GM19099 (cell line): Measurements from ENCODE around the gene GALNTL6.

Experiments
- POLR2A ChIP-seq: IDR thresholded peaks from 3 replicates; pipeline ENCODE4 v1.6.1; 2011; ENCODE audit warnings: low read depth; ENCODE audit not compliant: insufficient read length; ENCODE audit errors: extremely low read depth

GALNTL6 gene

DNA sequence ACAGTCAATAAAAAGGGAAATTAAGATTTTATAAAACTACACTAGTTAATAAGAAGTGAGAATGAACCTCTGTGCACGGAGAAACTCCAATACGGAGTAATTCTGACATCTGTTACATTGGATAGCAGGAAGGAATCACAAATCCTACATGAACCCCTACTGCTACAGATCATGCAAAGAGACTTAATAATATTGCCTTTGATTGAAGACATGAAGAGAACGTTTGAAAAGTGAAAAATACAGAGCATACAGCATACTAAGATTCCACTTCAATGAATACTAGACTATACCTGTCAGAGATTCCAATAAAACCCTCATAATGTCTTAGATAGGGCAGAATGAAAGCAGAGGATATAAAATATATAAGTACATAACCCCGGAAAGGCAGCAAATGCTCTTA is 995.0 kb downstream of the GALNTL6 start:
- no peak for TF ChIP-seq POLR2A

DNA sequence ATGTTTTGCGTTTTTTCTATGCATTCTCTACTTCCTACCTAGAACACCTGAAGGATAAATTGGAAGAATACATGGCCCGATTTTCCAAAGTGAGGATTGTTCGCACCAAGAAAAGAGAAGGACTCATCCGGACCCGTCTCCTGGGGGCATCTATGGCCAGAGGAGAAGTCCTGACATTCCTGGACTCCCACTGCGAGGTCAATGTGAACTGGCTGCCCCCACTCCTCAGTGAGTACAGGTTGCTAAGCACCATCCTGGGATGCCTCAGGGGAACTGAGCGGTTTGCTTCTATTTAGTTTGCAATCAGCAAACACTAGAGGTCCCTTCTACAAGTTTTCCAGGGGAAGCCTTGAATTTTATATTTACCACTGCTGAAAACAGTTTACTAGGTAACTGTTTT is 996.1 kb downstream of the GALNTL6 start:
- TF ChIP-seq POLR2A, result no peak

DNA sequence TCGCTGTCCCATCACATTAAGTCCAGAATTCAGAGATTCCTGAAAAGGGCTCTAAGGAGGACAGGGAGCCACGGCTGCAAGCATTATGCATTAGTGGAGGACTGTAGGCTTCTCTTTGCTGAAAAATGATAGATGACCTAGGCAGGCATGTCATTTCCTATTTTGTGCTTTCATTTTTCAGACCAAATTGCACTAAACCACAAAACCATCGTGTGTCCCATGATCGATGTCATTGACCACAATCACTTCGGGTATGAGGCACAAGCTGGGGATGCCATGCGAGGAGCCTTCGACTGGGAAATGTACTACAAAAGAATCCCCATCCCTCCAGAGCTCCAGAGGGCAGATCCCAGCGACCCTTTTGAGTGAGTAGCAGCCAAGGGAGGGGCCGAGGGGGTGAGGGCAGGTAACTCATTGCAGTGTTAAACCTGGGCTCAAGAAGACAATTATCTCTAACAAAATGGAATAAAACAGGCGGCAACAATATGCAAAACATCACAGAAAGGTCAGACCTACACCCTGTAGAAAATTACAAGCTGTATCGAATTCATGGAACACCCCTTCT is 1000.2 kb downstream of the GALNTL6 start:
- TF ChIP-seq POLR2A, result no peak

DNA sequence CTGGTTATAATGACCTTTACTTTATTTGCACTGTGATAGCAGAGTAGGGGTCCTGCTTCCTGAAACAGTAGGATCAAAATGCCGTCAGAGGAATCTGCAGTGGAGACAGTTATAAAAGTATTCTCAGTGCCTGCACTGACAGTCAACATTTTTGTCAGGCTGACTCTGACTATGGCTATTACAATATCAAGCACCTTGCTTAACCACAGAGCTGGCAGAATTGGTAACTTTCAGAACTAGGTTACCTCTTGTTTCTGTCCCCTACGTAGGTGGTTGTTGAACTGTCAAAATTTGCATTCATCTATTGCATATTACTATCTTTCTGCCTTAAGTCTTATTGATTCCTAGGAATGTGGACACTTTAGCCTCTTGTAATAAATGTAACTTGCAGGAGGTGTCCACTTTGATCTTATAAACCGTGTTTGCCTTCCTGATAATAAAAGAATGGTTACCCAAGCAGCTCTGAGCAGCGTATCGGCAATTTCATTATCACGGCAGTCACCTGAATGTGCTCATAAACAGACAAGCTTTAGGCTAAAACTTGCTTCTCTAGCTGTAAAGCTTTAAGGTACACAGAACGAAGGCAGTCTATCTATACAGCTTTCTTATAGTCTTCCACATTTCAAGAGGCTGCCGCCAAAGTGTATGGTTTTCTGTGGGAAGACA is 1002.4 kb downstream of the GALNTL6 start:
- no peak for TF ChIP-seq POLR2A

DNA sequence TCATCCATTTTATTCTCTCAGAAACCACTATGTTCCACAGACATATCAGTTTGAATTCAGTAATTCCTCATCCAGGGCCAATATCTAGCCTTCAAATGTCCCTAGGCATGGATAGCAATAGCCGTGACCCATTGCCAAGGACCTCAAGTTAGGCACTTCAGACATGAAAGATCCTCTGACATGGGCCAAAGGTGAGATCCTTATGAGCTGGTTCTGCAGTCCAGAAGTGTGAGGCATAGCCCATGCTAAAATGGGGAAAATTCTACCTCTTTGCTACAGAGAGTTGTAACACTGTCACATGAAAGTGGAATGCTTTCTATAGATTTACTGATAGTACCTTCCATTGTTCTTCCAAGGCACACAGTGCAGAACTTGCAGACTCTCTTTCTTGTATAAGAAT is 1005.7 kb downstream of the GALNTL6 start:
- TF ChIP-seq POLR2A, result no peak

DNA sequence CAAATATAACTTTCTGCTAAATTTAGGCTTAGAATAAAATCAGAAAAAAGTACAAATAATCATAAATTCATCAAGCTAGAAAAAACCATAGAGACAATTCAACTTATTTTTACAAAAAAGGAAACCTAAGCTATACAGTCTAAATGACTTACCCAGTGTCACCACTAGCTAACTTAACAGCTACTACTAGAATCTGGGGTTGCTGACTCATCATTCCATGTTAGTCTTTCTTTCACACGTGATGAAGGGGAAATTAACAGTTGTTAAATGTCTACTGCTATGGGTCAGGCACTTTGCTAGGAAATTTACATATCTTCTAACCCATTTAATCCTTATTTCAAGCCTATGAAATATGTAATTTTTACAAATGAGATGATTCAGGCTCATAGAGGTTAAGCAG is 1006.1 kb downstream of the GALNTL6 start:
- no peak for TF ChIP-seq POLR2A

DNA sequence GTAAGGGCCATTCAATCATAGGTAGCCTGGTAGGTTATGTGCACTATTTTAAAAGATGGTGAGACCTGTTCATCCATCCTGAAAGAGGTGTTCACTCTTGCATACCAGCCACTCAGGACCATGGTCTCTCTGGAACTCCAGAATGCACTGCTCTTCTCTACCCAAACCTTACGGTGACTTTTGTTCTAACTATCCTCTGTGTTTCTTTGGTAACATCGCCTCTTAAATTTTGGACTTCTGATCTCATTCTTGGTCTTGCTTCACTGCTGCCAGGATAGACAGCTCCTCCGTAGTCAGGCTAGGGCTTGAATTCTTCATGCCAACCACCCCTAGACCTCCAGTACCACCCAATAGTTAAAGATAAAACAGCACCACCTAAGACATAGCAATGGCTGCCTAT is 1009.1 kb downstream of the GALNTL6 start:
- TF ChIP-seq POLR2A, result no peak

DNA sequence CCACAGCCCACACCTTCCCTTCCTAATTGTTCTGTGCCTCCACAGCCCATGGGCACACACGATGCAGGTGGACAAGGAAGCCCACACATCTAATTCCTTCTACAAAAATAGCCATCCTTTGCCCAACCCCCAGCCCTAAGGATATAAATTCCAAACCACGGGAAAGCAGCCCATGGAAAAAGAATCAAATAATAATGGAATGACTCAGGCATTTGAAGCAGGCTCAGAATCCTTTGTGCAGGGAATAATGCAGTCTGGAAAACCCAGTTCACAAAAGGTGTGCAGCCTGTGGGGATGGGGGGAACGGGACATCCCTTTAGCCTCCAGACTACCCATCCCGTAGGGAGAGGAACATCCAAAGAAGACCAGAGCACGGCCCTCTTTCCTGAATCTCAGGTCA is 1013.1 kb downstream of the GALNTL6 start:
- no peak for TF ChIP-seq POLR2A

DNA sequence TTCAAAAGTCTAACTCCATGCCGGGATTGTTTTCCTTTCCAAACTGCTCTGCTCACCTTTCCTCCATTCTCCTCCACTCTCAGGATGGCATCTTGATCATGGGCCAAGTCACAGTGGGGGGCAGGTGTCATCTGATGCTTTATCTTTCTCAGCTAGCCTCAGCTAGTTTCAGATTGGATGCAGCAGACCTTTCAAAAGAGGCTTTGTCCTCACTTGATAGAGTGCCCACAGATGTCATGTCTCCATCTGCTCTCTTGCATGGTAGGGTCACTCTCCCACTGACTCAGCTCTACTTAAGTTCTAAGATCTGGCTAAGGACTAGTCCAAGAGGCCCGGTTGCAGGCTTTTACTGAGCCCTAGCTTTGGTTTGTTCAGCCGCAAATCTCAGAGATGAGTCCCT is 1013.7 kb downstream of the GALNTL6 start:
- TF ChIP-seq POLR2A, result no peak

DNA sequence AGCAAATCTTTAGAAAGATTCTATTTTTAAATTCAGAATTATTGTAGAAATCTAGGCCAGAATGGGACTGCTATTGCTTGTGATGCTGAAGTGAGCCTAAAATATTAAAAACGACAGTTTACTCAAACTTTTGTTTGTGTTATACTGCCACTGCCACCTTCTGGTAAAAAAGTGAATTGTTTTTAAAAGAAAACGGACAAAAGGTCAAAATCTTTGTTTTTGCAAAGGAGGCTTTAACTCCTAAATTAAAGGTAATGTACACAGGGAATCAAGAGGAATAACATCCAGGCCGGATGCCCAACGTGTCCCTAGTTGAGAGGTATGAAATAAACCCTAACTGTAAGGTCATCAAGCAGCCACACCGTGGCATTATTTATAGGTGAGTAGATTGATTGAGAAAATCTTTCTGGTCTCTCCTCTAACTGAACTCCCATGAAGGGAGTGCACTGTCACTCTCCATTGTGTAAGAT is 1017.1 kb downstream of the GALNTL6 start:
- no peak for TF ChIP-seq POLR2A

DNA sequence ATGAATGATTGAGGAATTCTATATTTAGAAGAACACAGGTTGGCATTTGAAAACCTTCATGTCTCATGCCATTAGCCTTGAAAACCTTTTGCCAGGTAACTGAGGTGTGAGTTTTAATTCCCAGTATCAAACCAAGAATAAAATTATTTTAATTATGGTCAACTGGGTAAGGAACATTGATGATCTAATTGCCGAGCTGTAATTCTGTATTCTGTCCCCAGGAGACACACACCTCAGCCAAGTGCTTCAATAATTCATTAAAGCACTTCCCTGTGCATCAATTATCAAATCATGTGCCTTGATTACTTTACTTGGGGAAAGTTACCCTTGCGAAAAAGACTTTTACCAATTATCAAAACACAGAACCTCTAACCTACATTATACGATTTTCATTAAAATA is 1023.5 kb downstream of the GALNTL6 start:
- TF ChIP-seq POLR2A, result no peak

DNA sequence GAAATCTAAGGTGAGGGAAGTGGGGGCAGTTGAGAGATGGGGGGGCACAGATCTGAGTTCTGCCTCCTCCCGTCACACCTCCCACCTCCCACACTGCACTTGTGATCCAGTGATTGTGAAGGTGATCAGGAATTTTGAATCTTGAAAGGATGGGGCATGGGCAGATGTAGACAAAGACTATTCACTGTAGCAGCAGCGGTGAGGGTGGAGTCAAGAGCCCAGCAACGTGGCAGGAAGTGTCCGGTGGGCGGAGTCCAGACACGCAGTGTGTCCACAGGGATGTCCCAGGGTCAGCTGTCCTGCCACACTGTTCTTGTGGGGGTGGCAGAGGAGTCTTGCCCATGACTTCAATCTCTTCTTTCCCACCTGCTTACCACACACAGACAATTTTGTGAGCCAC is 1024.9 kb downstream of the GALNTL6 start:
- TF ChIP-seq POLR2A, result no peak

DNA sequence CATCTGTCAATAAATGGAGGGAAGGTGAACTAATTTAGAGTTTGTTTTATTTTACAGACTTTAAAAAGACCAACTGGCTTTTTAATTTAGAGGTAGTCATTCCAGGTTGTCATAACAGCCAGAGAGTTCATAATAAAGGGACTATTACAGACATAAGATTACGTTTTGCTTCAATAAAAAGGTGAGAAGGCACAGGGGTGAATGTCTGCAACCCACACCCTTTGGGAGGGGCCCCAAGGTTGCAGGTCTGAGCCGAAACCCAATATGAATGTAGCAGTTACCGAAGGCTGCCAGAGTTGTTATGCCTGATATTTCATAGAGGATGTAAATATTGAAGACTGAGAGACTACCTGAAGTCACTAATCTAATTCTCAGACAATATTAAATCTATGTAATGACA is 1025.7 kb downstream of the GALNTL6 start:
- no peak for TF ChIP-seq POLR2A

DNA sequence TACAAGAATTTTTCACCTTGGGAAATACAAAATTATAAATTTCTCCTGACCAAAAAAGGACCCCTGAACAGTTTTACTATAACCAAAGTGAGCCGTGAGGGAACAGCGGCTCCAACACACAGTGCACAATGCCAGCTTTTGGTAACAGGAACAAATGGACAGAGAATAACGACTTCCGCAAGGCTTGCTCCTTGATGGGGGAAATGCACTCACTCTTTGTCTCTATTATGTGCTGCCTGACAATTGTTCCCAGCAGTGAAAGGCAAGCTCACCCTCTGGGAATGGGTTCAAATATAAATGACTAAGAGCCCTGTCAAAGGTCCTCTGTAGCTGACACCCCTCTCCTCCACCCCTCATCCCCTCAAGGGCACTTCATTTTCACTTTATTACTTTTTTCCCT is 1029.6 kb downstream of the GALNTL6 start:
- no peak for TF ChIP-seq POLR2A

DNA sequence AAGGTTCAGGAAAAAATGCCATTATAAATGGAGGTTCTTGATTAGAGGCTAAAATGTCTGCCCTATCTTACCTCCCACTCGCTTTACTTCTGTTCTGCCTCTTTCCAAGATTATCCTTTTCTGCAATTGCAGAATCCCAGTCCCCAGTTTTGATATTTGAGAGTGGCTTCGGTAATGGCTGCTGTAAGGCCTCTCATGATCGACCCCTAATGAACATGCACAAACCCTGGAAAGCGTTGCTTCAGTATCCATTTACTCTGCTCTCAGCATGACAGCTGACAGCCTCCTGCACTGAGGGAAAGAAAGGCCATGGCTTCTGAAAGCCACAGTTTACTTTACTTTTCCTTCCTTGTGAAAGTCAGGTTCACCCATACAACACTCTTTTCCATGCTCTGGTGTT is 1030.0 kb downstream of the GALNTL6 start:
- no peak for TF ChIP-seq POLR2A

DNA sequence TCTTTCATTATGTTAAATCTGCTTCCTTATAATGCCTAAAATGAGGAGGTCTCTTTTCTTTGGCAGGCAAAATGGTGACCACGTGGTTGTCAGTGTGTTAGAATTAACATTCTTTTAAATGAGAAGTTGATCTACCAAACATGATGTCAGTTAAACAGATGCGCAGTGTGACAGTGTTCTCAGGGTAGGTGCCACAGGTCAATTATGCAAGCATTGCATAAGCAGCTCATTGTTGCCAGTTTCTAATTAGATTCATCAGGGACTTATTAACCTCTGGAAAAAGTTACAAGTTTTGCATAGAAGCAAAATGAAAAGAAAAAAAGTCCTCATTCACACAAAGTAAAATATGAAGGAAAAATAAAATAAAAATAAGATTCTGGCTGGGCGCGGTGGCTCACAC is 1031.4 kb downstream of the GALNTL6 start:
- no peak for TF ChIP-seq POLR2A

DNA sequence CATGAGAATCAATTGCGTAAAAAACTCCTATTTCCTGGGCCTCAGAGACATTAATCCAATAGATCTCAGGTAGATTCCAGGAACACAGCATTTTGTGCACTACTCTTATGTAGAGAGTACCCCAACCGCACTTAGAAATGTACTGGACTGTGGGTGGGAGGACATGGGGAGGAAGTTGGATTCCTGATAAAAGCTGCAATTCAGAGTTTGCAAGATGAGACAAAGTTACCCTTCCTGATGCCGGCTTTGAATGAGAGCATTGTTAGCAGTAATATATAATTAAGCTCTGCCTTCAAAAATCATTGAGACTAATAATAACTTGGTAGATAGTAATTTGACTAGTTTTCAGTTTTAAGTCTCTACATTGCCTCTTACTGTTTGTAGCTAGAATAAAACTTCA is 1032.1 kb downstream of the GALNTL6 start:
- no peak for TF ChIP-seq POLR2A

DNA sequence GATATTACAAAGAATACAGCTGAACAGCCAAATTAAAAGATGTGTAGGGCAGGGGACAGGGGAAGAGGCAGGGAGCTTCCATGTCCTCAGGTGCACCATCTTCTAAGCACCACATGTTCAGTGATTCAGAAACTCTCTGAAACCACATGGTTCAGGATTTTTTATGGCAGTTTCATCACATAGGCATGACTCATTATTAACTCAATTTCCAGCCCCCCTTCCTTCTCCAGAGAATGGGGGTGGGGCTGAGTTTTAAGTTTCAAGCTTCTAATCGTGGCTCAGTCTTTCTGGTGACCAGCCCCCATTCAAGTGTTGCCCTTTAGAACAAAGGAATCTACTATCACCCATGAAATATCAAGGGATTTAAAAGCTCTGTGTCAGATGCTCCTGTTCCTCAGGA is 1037.6 kb downstream of the GALNTL6 start:
- no peak for TF ChIP-seq POLR2A

DNA sequence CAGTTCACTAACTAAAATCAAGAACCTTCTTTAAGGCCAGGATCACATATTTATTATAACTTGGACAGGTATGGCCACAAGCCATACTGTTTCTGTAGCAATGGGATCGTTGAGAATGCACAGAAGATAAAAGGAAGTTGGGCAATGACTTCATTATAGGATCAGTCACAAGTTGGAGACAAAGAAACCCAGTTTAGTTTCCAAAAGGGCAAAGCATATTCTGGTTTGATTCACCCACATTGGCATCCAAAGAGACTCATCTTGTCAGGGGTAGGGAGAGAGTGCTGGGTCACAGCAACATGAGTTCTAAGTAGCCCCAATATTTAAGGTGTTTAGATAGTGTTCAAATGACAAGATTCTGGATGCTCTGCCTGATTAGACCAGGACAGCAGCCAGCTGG is 1038.3 kb downstream of the GALNTL6 start:
- TF ChIP-seq POLR2A, result no peak
